IMR-90 (cell line): ENCODE measurements around the gene MYO1A. TPM values are rescaled to one million over a fixed set of nuclear protein-coding genes. Genes with fewer than 3 reads are reported as not detected.

Experiments used
- ATAC-seq: fragments of 200-7000 bp; cut with Tn5 transposase; 2 replicates; pipeline ENCODE4 v1.9.1; 2020; ENCODE audit warnings: low read depth, mild to moderate bottlenecking, moderate library complexity
- BruUV-seq: library from RNA; stranded (reverse); fragments of 400-500 nt; replicated peaks from 2 replicates; lab custom pipeline; 2021; lab: Mats Ljungman, UMichigan
- CTCF ChIA-PET: fragments of 300-600 bp; formaldehyde crosslinking; extraction: SDS; loops from one replicate; lab custom pipeline; 2021; ENCODE audit warnings: antibody characterized with exemption; lab: Yijun Ruan, JAX
- POLR2A ChIA-PET: fragments of 300-600 bp; sonication (Branson Sonifier 250); formaldehyde crosslinking; loops from one replicate; lab custom pipeline; 2022; ENCODE audit warnings: antibody characterized with exemption; ENCODE audit not compliant: unreplicated experiment; lab: Charles Lee
- DNase-seq: peaks from one replicate; pipeline ENCODE4 v3.0.0; 2013
- H2AFZ ChIP-seq: replicated peaks from 2 replicates; pipeline ENCODE3; 2013; ENCODE audit warnings: low read length, mild to moderate bottlenecking; ENCODE audit not compliant: poor library complexity
- H2AK5ac ChIP-seq: 2 replicates; pipeline ENCODE4 v1.6.1; 2013; ENCODE audit warnings: low read depth, low read length, inconsistent platforms
- H2AK9ac ChIP-seq: replicated peaks from 2 replicates; pipeline ENCODE3; 2013; ENCODE audit warnings: mild to moderate bottlenecking, low read depth, low read length, moderate library complexity; ENCODE audit not compliant: poor library complexity
- H2BK120ac ChIP-seq: 2 replicates; pipeline ENCODE4 v1.6.1; 2013; ENCODE audit warnings: low read depth, low read length, inconsistent platforms
- H2BK15ac ChIP-seq: 3 replicates; pipeline ENCODE4 v1.6.1; 2013; ENCODE audit warnings: low read depth, low read length, inconsistent platforms
- H2BK20ac ChIP-seq: 2 replicates; pipeline ENCODE4 v1.6.1; 2013; ENCODE audit warnings: low read depth, mild to moderate bottlenecking, inconsistent platforms, low read length, moderate library complexity
- H2BK5ac ChIP-seq: 2 replicates; pipeline ENCODE4 v1.6.1; 2013; ENCODE audit warnings: mild to moderate bottlenecking, low read depth, low read length, inconsistent platforms; ENCODE audit not compliant: poor library complexity, severe bottlenecking
- H3K14ac ChIP-seq: replicated peaks from 2 replicates; pipeline ENCODE4 v1.6.1; 2013; ENCODE audit warnings: low read depth, low read length, inconsistent platforms
- H3K18ac ChIP-seq: 2 replicates; pipeline ENCODE4 v1.6.1; 2013; ENCODE audit warnings: low read depth, low read length, control low read depth
- H3K23ac ChIP-seq: 2 replicates; pipeline ENCODE4 v1.6.1; 2013; ENCODE audit warnings: low read depth, low read length, inconsistent platforms
- H3K27ac ChIP-seq: 2 replicates; pipeline ENCODE4 v1.5.1; 2013; ENCODE audit warnings: mild to moderate bottlenecking, control low read depth, low read length; ENCODE audit not compliant: insufficient read depth
- H3K27me3 ChIP-seq: 2 replicates; pipeline ENCODE4 v1.6.1; 2013; ENCODE audit warnings: low read length; ENCODE audit not compliant: control insufficient read depth, insufficient read depth
- H3K36me3 ChIP-seq: 2 replicates; pipeline ENCODE4 v1.6.1; 2013; ENCODE audit warnings: low read length, mixed read lengths; ENCODE audit not compliant: control insufficient read depth, insufficient read depth
- H3K4ac ChIP-seq: 2 replicates; pipeline ENCODE4 v1.6.1; 2013; ENCODE audit warnings: low read depth, low read length, inconsistent platforms
- H3K4me1 ChIP-seq: 2 replicates; pipeline ENCODE4 v1.6.1; 2013; ENCODE audit warnings: low read length, mixed read lengths; ENCODE audit not compliant: control insufficient read depth, insufficient read depth
- H3K4me2 ChIP-seq: 2 replicates; pipeline ENCODE4 v1.6.1; 2013; ENCODE audit warnings: low read depth, mild to moderate bottlenecking, control low read depth, low read length, moderate library complexity
- H3K4me3 ChIP-seq: 2 replicates; pipeline ENCODE4 v1.5.1; 2013; ENCODE audit warnings: low read depth, mild to moderate bottlenecking, control low read depth, low read length, moderate library complexity; ENCODE audit not compliant: insufficient read depth
- H3K56ac ChIP-seq: 2 replicates; pipeline ENCODE4 v1.6.1; 2013; ENCODE audit warnings: low read length, inconsistent platforms; ENCODE audit not compliant: insufficient read depth; ENCODE audit errors: extremely low read depth
- H3K79me1 ChIP-seq, 2 experiments: 2 replicates each; pipeline ENCODE4 v1.6.1; 2013; ENCODE audit warnings: low read length in 2 of 2, inconsistent platforms in 1 of 2, low read depth in 1 of 2
- H3K9ac ChIP-seq: 2 replicates; pipeline ENCODE4 v1.6.1; 2013; ENCODE audit warnings: low read depth, low read length, control low read depth
- H3K9me1 ChIP-seq: 2 replicates; pipeline ENCODE4 v1.6.1; 2013; ENCODE audit warnings: low read length, inconsistent platforms; ENCODE audit not compliant: insufficient read depth
- H3K9me3 ChIP-seq: 2 replicates; pipeline ENCODE4 v1.6.1; 2013; ENCODE audit warnings: low read length; ENCODE audit not compliant: control insufficient read depth, insufficient read depth
- H4K20me1 ChIP-seq: 2 replicates; pipeline ENCODE4 v1.6.1; 2013; ENCODE audit warnings: low read length, inconsistent platforms; ENCODE audit not compliant: insufficient read depth
- H4K5ac ChIP-seq: 2 replicates; pipeline ENCODE4 v1.6.1; 2013; ENCODE audit warnings: mild to moderate bottlenecking, low read depth, low read length, control low read depth
- H4K8ac ChIP-seq, 2 experiments: 2 replicates each; pipeline ENCODE4 v1.6.1; 2013; ENCODE audit warnings: low read depth in 2 of 2, low read length in 2 of 2, control low read depth in 1 of 2, inconsistent platforms in 1 of 2
- H4K91ac ChIP-seq: 2 replicates; pipeline ENCODE4 v1.6.1; 2013; ENCODE audit warnings: low read depth, low read length, inconsistent platforms; ENCODE audit not compliant: insufficient read depth
- BHLHE40 ChIP-seq: fragments of 150-350 bp; IDR thresholded peaks from 2 replicates; pipeline ENCODE4 v1.6.1; 2016; ENCODE audit warnings: mild to moderate bottlenecking, low read depth, low read length
- CEBPB ChIP-seq: IDR thresholded peaks from 2 replicates; pipeline ENCODE4 v1.6.1; 2012; ENCODE audit warnings: low read depth, low read length, improper control_type of control experiment
- CHD1 ChIP-seq: IDR thresholded peaks from 2 replicates; pipeline ENCODE4 v1.6.1; 2012; ENCODE audit warnings: low read depth, low read length, improper control_type of control experiment
- FOS ChIP-seq: fragments of 150-350 bp; IDR thresholded peaks from 2 replicates; pipeline ENCODE4 v1.6.1; 2016; ENCODE audit warnings: low read depth, low read length
- MAFK ChIP-seq: IDR thresholded peaks from 2 replicates; pipeline ENCODE4 v1.6.1; 2012; ENCODE audit warnings: low read depth, low read length, improper control_type of control experiment
- MAZ ChIP-seq: IDR thresholded peaks from 2 replicates; pipeline ENCODE4 v1.6.1; 2012; ENCODE audit warnings: low read depth, mild to moderate bottlenecking, low read length, improper control_type of control experiment, moderate library complexity, borderline replicate concordance
- MXI1 ChIP-seq: IDR thresholded peaks from 2 replicates; pipeline ENCODE4 v1.6.1; 2012; ENCODE audit warnings: low read depth, mild to moderate bottlenecking, low read length, moderate library complexity, borderline replicate concordance
- NFE2L2 ChIP-seq: fragments of 150-350 bp; IDR thresholded peaks from 2 replicates; pipeline ENCODE4 v1.6.1; 2016; ENCODE audit warnings: low read depth, mild to moderate bottlenecking, low read length
- POLR2A ChIP-seq: IDR thresholded peaks from 2 replicates; pipeline ENCODE4 v1.6.1; 2012; ENCODE audit warnings: mild to moderate bottlenecking, low read depth, low read length
- RAD21 ChIP-seq: IDR thresholded peaks from 2 replicates; pipeline ENCODE4 v1.6.1; 2012; ENCODE audit warnings: low read length, improper control_type of control experiment
- RCOR1 ChIP-seq: IDR thresholded peaks from 2 replicates; pipeline ENCODE4 v1.6.1; 2012; ENCODE audit warnings: mild to moderate bottlenecking, low read length, improper control_type of control experiment; ENCODE audit not compliant: insufficient replicate concordance
- RFX5 ChIP-seq: IDR thresholded peaks from 2 replicates; pipeline ENCODE4 v1.8.0; 2012; ENCODE audit warnings: low read depth, mild to moderate bottlenecking, low read length, moderate library complexity
- SMC3 ChIP-seq: fragments of 150-350 bp; IDR thresholded peaks from 2 replicates; pipeline ENCODE4 v1.6.1; 2016; ENCODE audit warnings: low read depth, mild to moderate bottlenecking, antibody characterized with exemption, low read length, moderate library complexity
- WGBS, 2 experiments: methylation state at CpG; one replicate each; pipeline versions ENCODE4 v1.1.5 to v1.1.7; 2013; ENCODE audit warnings: missing lambda C conversion rate in 2 of 2; ENCODE audit not compliant: insufficient read length in 1 of 2; ENCODE audit errors: extremely low coverage in 2 of 2; 5-methylcytosine and 5-hydroxymethylcytosine counted together
- dilution Hi-C: fragments of 300-500 bp; cut with HindIII; formaldehyde crosslinking; loops from one replicate; pipeline ENCODE4 v1.14.3; 2018; ENCODE audit warnings: low sequenced_read_pairs; ENCODE audit not compliant: unreplicated experiment
- in situ Hi-C: fragments of 300-500 bp; cut with MboI; formaldehyde crosslinking; loops from 3 replicates; pipeline ENCODE4 v1.14.3; 2019; ENCODE audit warnings: low sequenced_read_pairs, inconsistent platforms, mixed read lengths
- intact Hi-C: fragments of 100-400 bp; cut with micrococcal nuclease; formaldehyde crosslinking; loops from 2 replicates; pipeline ENCODE4 v1.10.0; 2022
- polyA plus RNA-seq, 3 experiments: library from polyadenylated mRNA; depleted of rRNA; stranded (reverse); fragments of >200 nt; gene quantifications; 2 replicates each; pipeline ENCODE4 v1.2.3, GENCODE V29; 2012; ENCODE audit warnings: low replicate concordance in 1 of 3
- total RNA-seq: library from RNA; depleted of rRNA; stranded (reverse); fragments of >200 nt; gene quantifications from 2 replicates; pipeline ENCODE4 v1.2.3, GENCODE V29; 2012
- TF ChIP-seq, protein P1 (sequence below): fragments of 150-350 bp; IDR thresholded peaks from 2 replicates; pipeline ENCODE4 v1.6.1; 2017; ENCODE audit warnings: mild to moderate bottlenecking, antibody characterized with exemption, low read length, low read depth
- TF ChIP-seq, protein P2 (sequence below): fragments of 150-350 bp; IDR thresholded peaks from 2 replicates; pipeline ENCODE4 v1.6.1; 2016; ENCODE audit warnings: low read depth, mild to moderate bottlenecking, low read length, moderate library complexity, borderline replicate concordance
- TF ChIP-seq, protein P3 (sequence below): conservative IDR thresholded peaks from 2 replicates; pipeline ENCODE4 v1.5.1; 2012; ENCODE audit warnings: mild to moderate bottlenecking, low read depth, low read length, improper control_type of control experiment

MYO1A gene
- total and polyA plus RNA-seq, 2 of the 4 experiments (the other 2 are of a cell fraction) = under 0.01 TPM; not detected in 1

DNA sequence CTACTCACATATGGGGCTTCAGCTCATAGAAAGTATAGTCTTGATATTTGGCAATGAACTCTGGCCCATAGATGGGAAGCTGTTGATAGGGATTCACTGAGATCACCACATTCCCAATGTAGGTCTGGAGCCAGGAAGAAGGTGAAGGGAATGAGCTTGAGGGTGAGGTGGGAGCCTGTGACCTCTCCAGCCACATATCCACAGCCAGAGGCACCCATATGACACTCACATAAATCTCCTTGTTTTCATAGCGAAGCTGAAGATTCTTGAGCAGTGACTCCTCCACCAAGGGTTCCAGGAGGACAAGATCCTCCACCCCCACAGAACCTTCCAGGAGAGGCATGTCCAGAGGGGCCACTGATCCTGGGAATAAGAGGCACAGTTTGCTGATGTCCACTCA, 1.9 kb downstream of the MYO1A start:
- H3K9me1 ChIP-seq = no peaks in the 10 kb centered on the region; the same call in 1 of the 2 replicates
- H3K4me2 ChIP-seq = peak overlapping the region; percentile 10; the same call in 1 of the 2 replicates
- no peak overlapping the region for H4K8ac ChIP-seq
- in situ Hi-C loops (no loop called here), dilution Hi-C loops (no loop called here), intact Hi-C loops (no loop called here)
- H2AK9ac ChIP-seq = peak overlapping the region; percentile 63
- no peaks in the 10 kb centered on the region for H3K79me1 ChIP-seq
- no peak overlapping the region for H3K18ac ChIP-seq
- no peak overlapping the region for H4K91ac ChIP-seq
- no peak overlapping the region for H3K27ac ChIP-seq
- 0 out of 2 replicates have a peak overlapping the region, but pooled peaks have one; percentile 50 for H3K14ac ChIP-seq
- no peak overlapping the region for H2BK5ac ChIP-seq
- no TSS peak for BruUV-seq
- POLR2A ChIA-PET = interaction anchor here (0.6 kb wide), 1 partner anchor 39 kb away, joined by 3 read pairs; no protein-coding TSS in a partner anchor
- peaks cover 10% of the 10 kb centered on the region; the same call in 1 of the 2 replicates for H4K20me1 ChIP-seq
- no peak overlapping the region for H3K4ac ChIP-seq
- H3K4me1 ChIP-seq = peaks cover 3% of the 10 kb centered on the region; the same call in 1 of the 2 replicates
- peak; percentile 43 for DNase-seq
- no peak for TF ChIP-seq RAD21
- TF ChIP-seq CEBPB = no peak
- no peak for TF ChIP-seq MAZ
- no peak for TF ChIP-seq MXI1
- TF ChIP-seq MAFK = no peak
- TF ChIP-seq POLR2A = no peak
- TF ChIP-seq RFX5 = no peak
- TF ChIP-seq, protein P1, sequence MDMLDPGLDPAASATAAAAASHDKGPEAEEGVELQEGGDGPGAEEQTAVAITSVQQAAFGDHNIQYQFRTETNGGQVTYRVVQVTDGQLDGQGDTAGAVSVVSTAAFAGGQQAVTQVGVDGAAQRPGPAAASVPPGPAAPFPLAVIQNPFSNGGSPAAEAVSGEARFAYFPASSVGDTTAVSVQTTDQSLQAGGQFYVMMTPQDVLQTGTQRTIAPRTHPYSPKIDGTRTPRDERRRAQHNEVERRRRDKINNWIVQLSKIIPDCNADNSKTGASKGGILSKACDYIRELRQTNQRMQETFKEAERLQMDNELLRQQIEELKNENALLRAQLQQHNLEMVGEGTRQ = no peak
- no peak for TF ChIP-seq FOS
- TF ChIP-seq RCOR1 = no peak
- no peak for TF ChIP-seq NFE2L2
- TF ChIP-seq, protein P2, sequence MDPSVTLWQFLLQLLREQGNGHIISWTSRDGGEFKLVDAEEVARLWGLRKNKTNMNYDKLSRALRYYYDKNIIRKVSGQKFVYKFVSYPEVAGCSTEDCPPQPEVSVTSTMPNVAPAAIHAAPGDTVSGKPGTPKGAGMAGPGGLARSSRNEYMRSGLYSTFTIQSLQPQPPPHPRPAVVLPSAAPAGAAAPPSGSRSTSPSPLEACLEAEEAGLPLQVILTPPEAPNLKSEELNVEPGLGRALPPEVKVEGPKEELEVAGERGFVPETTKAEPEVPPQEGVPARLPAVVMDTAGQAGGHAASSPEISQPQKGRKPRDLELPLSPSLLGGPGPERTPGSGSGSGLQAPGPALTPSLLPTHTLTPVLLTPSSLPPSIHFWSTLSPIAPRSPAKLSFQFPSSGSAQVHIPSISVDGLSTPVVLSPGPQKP = no peak
- TF ChIP-seq, protein P3, sequence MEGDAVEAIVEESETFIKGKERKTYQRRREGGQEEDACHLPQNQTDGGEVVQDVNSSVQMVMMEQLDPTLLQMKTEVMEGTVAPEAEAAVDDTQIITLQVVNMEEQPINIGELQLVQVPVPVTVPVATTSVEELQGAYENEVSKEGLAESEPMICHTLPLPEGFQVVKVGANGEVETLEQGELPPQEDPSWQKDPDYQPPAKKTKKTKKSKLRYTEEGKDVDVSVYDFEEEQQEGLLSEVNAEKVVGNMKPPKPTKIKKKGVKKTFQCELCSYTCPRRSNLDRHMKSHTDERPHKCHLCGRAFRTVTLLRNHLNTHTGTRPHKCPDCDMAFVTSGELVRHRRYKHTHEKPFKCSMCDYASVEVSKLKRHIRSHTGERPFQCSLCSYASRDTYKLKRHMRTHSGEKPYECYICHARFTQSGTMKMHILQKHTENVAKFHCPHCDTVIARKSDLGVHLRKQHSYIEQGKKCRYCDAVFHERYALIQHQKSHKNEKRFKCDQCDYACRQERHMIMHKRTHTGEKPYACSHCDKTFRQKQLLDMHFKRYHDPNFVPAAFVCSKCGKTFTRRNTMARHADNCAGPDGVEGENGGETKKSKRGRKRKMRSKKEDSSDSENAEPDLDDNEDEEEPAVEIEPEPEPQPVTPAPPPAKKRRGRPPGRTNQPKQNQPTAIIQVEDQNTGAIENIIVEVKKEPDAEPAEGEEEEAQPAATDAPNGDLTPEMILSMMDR = no peak
- TF ChIP-seq BHLHE40 = no peak
- no peak for TF ChIP-seq SMC3
- no peak for TF ChIP-seq CHD1
- CTCF ChIA-PET = no interaction called here
- no peak overlapping the region for H2BK20ac ChIP-seq
- peak overlapping the region; percentile 50 for H2AFZ ChIP-seq
- H3K9me3 ChIP-seq = no peaks in the 10 kb centered on the region
- H3K9ac ChIP-seq = no peak overlapping the region
- WGBS, 2 experiments = no CpG with 5 or more reads among the region's 1 CpG
- ATAC-seq = peak; percentile 36
- peaks cover 25% of the 10 kb centered on the region for H3K27me3 ChIP-seq
- no peaks in the 10 kb centered on the region for H3K36me3 ChIP-seq
- no peak overlapping the region for H3K4me3 ChIP-seq
- peak overlapping the region; percentile 48; the same call in 1 of the 2 replicates for H3K23ac ChIP-seq
- no peak overlapping the region for H4K5ac ChIP-seq
- H2BK120ac ChIP-seq = no peak overlapping the region
- H2AK5ac ChIP-seq = no peak overlapping the region
- no peak overlapping the region for H3K56ac ChIP-seq
- H2BK15ac ChIP-seq = no peak overlapping the region
